ENCODE measurements around the gene KANK2.

- TF ChIP-seq POLR2A (IDR thresholded peaks at IDR 0.05), result no peak
- TF ChIP-seq, protein P1, sequence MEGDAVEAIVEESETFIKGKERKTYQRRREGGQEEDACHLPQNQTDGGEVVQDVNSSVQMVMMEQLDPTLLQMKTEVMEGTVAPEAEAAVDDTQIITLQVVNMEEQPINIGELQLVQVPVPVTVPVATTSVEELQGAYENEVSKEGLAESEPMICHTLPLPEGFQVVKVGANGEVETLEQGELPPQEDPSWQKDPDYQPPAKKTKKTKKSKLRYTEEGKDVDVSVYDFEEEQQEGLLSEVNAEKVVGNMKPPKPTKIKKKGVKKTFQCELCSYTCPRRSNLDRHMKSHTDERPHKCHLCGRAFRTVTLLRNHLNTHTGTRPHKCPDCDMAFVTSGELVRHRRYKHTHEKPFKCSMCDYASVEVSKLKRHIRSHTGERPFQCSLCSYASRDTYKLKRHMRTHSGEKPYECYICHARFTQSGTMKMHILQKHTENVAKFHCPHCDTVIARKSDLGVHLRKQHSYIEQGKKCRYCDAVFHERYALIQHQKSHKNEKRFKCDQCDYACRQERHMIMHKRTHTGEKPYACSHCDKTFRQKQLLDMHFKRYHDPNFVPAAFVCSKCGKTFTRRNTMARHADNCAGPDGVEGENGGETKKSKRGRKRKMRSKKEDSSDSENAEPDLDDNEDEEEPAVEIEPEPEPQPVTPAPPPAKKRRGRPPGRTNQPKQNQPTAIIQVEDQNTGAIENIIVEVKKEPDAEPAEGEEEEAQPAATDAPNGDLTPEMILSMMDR (IDR thresholded peaks at IDR 0.05), result no peak
Observed at GRCh38 chr19:11204943-11205349, 7.6 kb upstream of the KANK2 start.

All from lower leg skin (tissue), 3 donors.